Measurements from ENCODE around the gene NMNAT2. TPM values are rescaled to one million over a fixed set of nuclear protein-coding genes. Genes with fewer than 3 reads are reported as not detected.

Gene NMNAT2
- total RNA-seq, 1 experiment from 2014 or later = 0.39 TPM

- Histone ChIP-seq H3K27me3 (ENCODE audit: control insufficient read depth, insufficient read depth, low read length) (no peaks in the 10 kb centered on the region), H3K9me3 (ENCODE audit: control insufficient read depth, insufficient read depth, low read depth, low read length) (no peaks in the 10 kb centered on the region), H3K27ac (ENCODE audit: low read length) (no peak overlapping the region), H3K36me3 (ENCODE audit: control insufficient read depth, insufficient read depth, low read length) (no peaks in the 10 kb centered on the region), H3K4me1 (ENCODE audit: control insufficient read depth, insufficient read depth, low read length) (no peaks in the 10 kb centered on the region; the same call in 1 of the 2 replicates), H3K4me3 (ENCODE audit: low read depth in 2 of 2, low read length in 2 of 2) (no peak overlapping the region)
- no peak for ATAC-seq
- intact Hi-C loops (cut with micrococcal nuclease; ENCODE audit: unreplicated experiment) (no loop called here), in situ Hi-C loops (cut with HindIII; ENCODE audit: low pct_unique_long_range_greater_than_20kb, low sequenced_read_pairs) (no loop called here)
- no TSS peak for BruUV-seq (replicated peaks)
- no peak for DNase-seq (ENCODE audit: low read depth, low spot score)
- ChIA-PET CTCF (no interaction called here), POLR2A (no interaction called here)
- TF ChIP-seq SIN3A (IDR thresholded peaks at IDR 0.05; ENCODE audit: borderline replicate concordance, insufficient read depth, low read depth, low read length) (no peak), CTCF (IDR thresholded peaks at IDR 0.05) (no peak), TCF7L2 (IDR thresholded peaks at IDR 0.05; ENCODE audit: low read depth, low read length) (peak; percentile 66)
- TF ChIP-seq, protein P1, sequence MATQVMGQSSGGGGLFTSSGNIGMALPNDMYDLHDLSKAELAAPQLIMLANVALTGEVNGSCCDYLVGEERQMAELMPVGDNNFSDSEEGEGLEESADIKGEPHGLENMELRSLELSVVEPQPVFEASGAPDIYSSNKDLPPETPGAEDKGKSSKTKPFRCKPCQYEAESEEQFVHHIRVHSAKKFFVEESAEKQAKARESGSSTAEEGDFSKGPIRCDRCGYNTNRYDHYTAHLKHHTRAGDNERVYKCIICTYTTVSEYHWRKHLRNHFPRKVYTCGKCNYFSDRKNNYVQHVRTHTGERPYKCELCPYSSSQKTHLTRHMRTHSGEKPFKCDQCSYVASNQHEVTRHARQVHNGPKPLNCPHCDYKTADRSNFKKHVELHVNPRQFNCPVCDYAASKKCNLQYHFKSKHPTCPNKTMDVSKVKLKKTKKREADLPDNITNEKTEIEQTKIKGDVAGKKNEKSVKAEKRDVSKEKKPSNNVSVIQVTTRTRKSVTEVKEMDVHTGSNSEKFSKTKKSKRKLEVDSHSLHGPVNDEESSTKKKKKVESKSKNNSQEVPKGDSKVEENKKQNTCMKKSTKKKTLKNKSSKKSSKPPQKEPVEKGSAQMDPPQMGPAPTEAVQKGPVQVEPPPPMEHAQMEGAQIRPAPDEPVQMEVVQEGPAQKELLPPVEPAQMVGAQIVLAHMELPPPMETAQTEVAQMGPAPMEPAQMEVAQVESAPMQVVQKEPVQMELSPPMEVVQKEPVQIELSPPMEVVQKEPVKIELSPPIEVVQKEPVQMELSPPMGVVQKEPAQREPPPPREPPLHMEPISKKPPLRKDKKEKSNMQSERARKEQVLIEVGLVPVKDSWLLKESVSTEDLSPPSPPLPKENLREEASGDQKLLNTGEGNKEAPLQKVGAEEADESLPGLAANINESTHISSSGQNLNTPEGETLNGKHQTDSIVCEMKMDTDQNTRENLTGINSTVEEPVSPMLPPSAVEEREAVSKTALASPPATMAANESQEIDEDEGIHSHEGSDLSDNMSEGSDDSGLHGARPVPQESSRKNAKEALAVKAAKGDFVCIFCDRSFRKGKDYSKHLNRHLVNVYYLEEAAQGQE (IDR thresholded peaks at IDR 0.05; ENCODE audit: insufficient read depth in 1 of 2, low read depth in 2 of 2, low read length in 1 of 2) = no peak
Measured at GRCh38 chr1:183276386-183277080, 141.6 kb downstream of the NMNAT2 start.

- POLR2A ChIA-PET = no interaction called here
- no peak for ATAC-seq
Measured at GRCh38 chr1:183275322-183275721, 142.9 kb downstream of the NMNAT2 start.

More at GRCh38 chr1:183275322-183275721, 142.9 kb downstream of the NMNAT2 start:
- no peaks in the 10 kb centered on the region for H3K36me3 ChIP-seq (ENCODE audit: control insufficient read depth, insufficient read depth, low read length)
- peaks cover 10% of the 10 kb centered on the region for H3K4me1 ChIP-seq (ENCODE audit: control insufficient read depth, insufficient read depth, low read length)
- H3K9me3 ChIP-seq (ENCODE audit: control insufficient read depth, insufficient read depth, low read depth, low read length) = no peaks in the 10 kb centered on the region
- TF ChIP-seq SIN3A (IDR thresholded peaks at IDR 0.05; ENCODE audit: borderline replicate concordance, insufficient read depth, low read depth, low read length) = no peak
- TF ChIP-seq POLR2AphosphoS5 (IDR thresholded peaks at IDR 0.05; ENCODE audit: low read depth, low read length) = no peak
- TF ChIP-seq TCF7L2 (IDR thresholded peaks at IDR 0.05; ENCODE audit: low read depth, low read length) = no peak
- TF ChIP-seq CTCF (IDR thresholded peaks at IDR 0.05) = no peak
- TF ChIP-seq, protein P1 (IDR thresholded peaks at IDR 0.05; ENCODE audit: insufficient read depth in 1 of 2, low read depth in 2 of 2, low read length in 1 of 2) = no peak
- CTCF ChIA-PET = interaction anchor here (0.6 kb wide), 1 partner anchor 139 kb away, joined by 3 read pairs; no protein-coding TSS in a partner anchor
- in situ Hi-C loops (cut with HindIII; ENCODE audit: low pct_unique_long_range_greater_than_20kb, low sequenced_read_pairs) = no loop called here
- no peak overlapping the region for H3K4me3 ChIP-seq (ENCODE audit: low read depth in 2 of 2, low read length in 2 of 2)
- intact Hi-C loops (cut with micrococcal nuclease; ENCODE audit: unreplicated experiment) = no loop called here
- no peaks in the 10 kb centered on the region for H3K27me3 ChIP-seq (ENCODE audit: control insufficient read depth, insufficient read depth, low read length)
- H3K27ac ChIP-seq (ENCODE audit: low read length) = no peak overlapping the region
- no peak for DNase-seq (ENCODE audit: low read depth, low spot score)
- no TSS peak for BruUV-seq (replicated peaks)

Measured in Panc1 (cell line).